ENCODE measurements around the gene BOLA3.

DNA sequence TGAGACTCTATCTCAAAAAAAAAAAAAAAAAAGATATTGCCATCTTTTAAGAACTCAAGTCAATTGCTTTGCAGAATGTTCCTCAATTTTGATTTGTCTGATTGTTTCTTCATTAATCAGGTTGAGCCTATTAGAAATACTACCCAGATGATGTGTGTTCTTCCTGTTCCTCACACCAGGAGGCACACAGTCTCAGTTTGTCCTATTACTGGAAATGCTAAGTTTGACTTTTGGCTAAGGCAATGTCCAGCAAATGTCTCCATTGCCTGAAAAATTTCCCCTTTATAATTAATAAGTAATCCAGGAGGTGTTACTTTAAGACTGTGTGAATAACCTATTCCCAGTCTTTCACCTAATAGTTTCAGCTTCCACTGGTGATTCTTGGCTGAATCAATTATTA, 28.4 kb downstream of the BOLA3 start:
- TF ChIP-seq EZH2 (IDR thresholded peaks at IDR 0.05; ENCODE audit: borderline replicate concordance, insufficient read depth, low read length, poor library complexity, severe bottlenecking) (no peak), EP300 (conservative IDR thresholded peaks at IDR 0.05; ENCODE audit: poor library complexity, severe bottlenecking) (no peak), CTCF (IDR thresholded peaks at IDR 0.05; ENCODE audit: poor library complexity, severe bottlenecking) (no peak)
